ENCODE data around the gene TMTC2.

TMTC2 gene

GRCh38 chr12:82998509-82998908 lies 311.8 kb downstream of the TMTC2 start:
- no peak overlapping the region for H3K27ac ChIP-seq
- POLR2A ChIA-PET (ENCODE audit: low non-redundant PET) = no interaction called here
- no peak for DNase-seq (ENCODE audit: low spot score)
- CTCF ChIA-PET = no interaction called here
- no peak for TF ChIP-seq CTCF (conservative IDR thresholded peaks at IDR 0.05; ENCODE audit: low read depth)

GRCh38 chr12:83003026-83003425 lies 316.3 kb downstream of the TMTC2 start:
- CTCF ChIA-PET = no interaction called here
- H3K27ac ChIP-seq = no peak overlapping the region
- TF ChIP-seq CTCF (conservative IDR thresholded peaks at IDR 0.05; ENCODE audit: low read depth) = no peak
- POLR2A ChIA-PET (ENCODE audit: low non-redundant PET) = no interaction called here
- DNase-seq (ENCODE audit: low spot score) = no peak

GRCh38 chr12:83005534-83006197 lies 319.0 kb downstream of the TMTC2 start:
- no peak for TF ChIP-seq CTCF (conservative IDR thresholded peaks at IDR 0.05; ENCODE audit: low read depth)
- DNase-seq (ENCODE audit: low spot score) = no peak
- no peak overlapping the region for H3K27ac ChIP-seq
- CTCF ChIA-PET = no interaction called here
- POLR2A ChIA-PET (ENCODE audit: low non-redundant PET) = no interaction called here

- DNase-seq (ENCODE audit: low spot score) = no peak
- CTCF ChIA-PET = no interaction called here
- TF ChIP-seq CTCF (conservative IDR thresholded peaks at IDR 0.05; ENCODE audit: low read depth) = no peak
- POLR2A ChIA-PET (ENCODE audit: low non-redundant PET) = no interaction called here
- no peak overlapping the region for H3K27ac ChIP-seq
Measured at GRCh38 chr12:83008703-83009102, 322.0 kb downstream of the TMTC2 start.

- no peak for DNase-seq (ENCODE audit: low spot score)
- no peak for TF ChIP-seq CTCF (conservative IDR thresholded peaks at IDR 0.05; ENCODE audit: low read depth)
- no peak overlapping the region for H3K27ac ChIP-seq
- ChIA-PET CTCF (no interaction called here), POLR2A (ENCODE audit: low non-redundant PET) (no interaction called here)
Measured at GRCh38 chr12:83010169-83010804, 323.6 kb downstream of the TMTC2 start.

- no peak for TF ChIP-seq CTCF (conservative IDR thresholded peaks at IDR 0.05; ENCODE audit: low read depth)
- POLR2A ChIA-PET (ENCODE audit: low non-redundant PET) = no interaction called here
- DNase-seq (ENCODE audit: low spot score) = no peak
- H3K27ac ChIP-seq = no peak overlapping the region
- CTCF ChIA-PET = no interaction called here
Measured at GRCh38 chr12:83015390-83016217, 328.9 kb downstream of the TMTC2 start.

Measured in RWPE1 (cell line).